Neutrophil (primary cell): ENCODE data around the gene MPZL2.

Experiments used
- H3K27ac ChIP-seq: fragments of 200-600 bp; sonication (generic); 2 replicates; pipeline ENCODE4 v1.5.1; 2016; ENCODE audit warnings: mild to moderate bottlenecking, moderate library complexity
- H3K27me3 ChIP-seq: fragments of 200-600 bp; sonication (generic); 2 replicates; pipeline ENCODE4 v1.6.0; 2016; ENCODE audit warnings: mild to moderate bottlenecking
- H3K36me3 ChIP-seq: fragments of 200-600 bp; sonication (generic); 2 replicates; pipeline ENCODE4 v1.5.1; 2017
- H3K4me1 ChIP-seq, 2 experiments: fragments of 200-600 bp in 1 of 2; sonication (generic) in 1 of 2; 1 replicate in 1 of 2; 2 replicates in 1 of 2; pipeline versions ENCODE4 v1.5.1 to v1.6.1; 2013 to 2016; ENCODE audit warnings: low read depth in 1 of 2, low read length in 1 of 2, mild to moderate bottlenecking in 1 of 2, moderate library complexity in 1 of 2; ENCODE audit not compliant: control insufficient read depth in 1 of 2, insufficient read depth in 1 of 2
- H3K4me3 ChIP-seq, 2 experiments: fragments of 200-600 bp in 1 of 2; sonication (generic) in 1 of 2; 1 replicate in 1 of 2; 2 replicates in 1 of 2; pipeline ENCODE4 v1.5.1; 2013 to 2016; ENCODE audit warnings: low read depth in 1 of 2, low read length in 1 of 2, mild to moderate bottlenecking in 1 of 2, moderate library complexity in 1 of 2
- H3K9me3 ChIP-seq: fragments of 200-600 bp; sonication (generic); 2 replicates; pipeline ENCODE4 v1.5.1; 2016
- TF ChIP-seq, protein P1 (sequence below): fragments of 200-600 bp; sonication (generic); IDR thresholded peaks from 2 replicates; pipeline ENCODE4 v1.5.1; 2016; ENCODE audit warnings: antibody characterized with exemption

The MPZL2 gene

DNA sequence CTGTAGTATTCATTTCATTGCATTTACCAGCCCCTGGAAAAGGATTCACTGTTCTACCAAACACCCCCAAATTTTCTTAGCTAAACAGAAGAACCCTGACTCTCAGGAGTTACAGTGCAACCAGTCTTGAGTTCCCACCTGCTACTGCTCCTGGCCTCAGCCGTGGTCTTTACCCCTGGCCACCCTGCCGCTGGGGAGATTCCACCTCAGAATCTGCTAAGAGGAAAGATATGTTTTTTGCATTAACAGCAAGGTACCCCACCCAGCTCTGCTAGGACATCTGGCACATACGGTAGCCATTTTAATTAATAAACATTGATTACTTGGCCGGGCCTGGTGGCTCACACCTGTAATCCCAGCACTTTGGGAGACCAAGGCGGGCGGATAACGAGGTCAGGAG is 48.3 kb downstream of the MPZL2 start:
- TF ChIP-seq, protein P1, sequence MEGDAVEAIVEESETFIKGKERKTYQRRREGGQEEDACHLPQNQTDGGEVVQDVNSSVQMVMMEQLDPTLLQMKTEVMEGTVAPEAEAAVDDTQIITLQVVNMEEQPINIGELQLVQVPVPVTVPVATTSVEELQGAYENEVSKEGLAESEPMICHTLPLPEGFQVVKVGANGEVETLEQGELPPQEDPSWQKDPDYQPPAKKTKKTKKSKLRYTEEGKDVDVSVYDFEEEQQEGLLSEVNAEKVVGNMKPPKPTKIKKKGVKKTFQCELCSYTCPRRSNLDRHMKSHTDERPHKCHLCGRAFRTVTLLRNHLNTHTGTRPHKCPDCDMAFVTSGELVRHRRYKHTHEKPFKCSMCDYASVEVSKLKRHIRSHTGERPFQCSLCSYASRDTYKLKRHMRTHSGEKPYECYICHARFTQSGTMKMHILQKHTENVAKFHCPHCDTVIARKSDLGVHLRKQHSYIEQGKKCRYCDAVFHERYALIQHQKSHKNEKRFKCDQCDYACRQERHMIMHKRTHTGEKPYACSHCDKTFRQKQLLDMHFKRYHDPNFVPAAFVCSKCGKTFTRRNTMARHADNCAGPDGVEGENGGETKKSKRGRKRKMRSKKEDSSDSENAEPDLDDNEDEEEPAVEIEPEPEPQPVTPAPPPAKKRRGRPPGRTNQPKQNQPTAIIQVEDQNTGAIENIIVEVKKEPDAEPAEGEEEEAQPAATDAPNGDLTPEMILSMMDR = no peak
- Histone ChIP-seq H3K4me1 (peaks cover 100% of the 10 kb centered on the region in 2 experiments), H3K4me3 (peak overlapping the region; percentile 63 to 77), H3K27me3 (no peaks in the 10 kb centered on the region), H3K27ac (peak overlapping the region; percentile 97), H3K9me3 (no peaks in the 10 kb centered on the region), H3K36me3 (peaks cover 56% of the 10 kb centered on the region)

- peak overlapping the region; percentile 63 to 77 for H3K4me3 ChIP-seq
- peak overlapping the region; percentile 97 for H3K27ac ChIP-seq
- H3K4me1 ChIP-seq = peaks cover 100% of the 10 kb centered on the region in 2 experiments
- H3K36me3 ChIP-seq = peaks cover 56% of the 10 kb centered on the region
- H3K27me3 ChIP-seq = no peaks in the 10 kb centered on the region
- no peaks in the 10 kb centered on the region for H3K9me3 ChIP-seq
- TF ChIP-seq, protein P1 = no peak
Measured at GRCh38 chr11:118215262-118215661, 48.8 kb downstream of the MPZL2 start.

DNA sequence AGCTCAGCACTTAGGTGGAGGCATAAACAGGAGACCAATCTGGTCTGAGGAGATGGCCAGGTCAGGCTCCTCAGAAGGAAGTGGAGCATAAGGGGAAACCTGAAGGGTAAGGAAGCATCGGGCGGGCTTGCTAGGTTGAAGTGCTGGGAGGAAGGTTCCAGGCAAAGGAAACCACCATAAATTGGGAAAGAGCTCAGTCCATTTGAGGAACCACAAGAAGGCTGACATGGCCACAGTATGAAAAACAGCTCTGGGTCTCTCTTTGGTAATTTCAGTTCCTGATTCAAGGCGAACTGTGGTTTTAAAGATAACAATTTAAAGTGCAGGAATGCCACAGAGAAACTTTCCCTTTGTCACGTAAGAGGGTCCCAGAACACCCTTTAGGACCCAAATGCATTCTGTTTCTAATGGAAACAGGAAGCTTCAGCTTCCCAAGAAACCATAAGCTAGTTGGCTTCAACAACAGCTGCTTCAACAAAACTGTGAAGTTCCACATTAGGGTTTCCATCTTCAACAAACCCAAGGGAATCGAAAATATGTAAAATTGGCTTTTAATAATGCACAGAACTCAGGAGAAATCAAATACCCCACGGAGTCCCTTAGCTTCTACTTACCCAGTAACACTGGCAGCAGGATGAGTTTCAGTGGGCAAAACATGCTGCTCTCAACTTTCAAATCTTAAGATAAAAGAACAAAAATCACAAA is 49.7 kb downstream of the MPZL2 start:
- peaks cover 100% of the 10 kb centered on the region in 2 experiments for H3K4me1 ChIP-seq

DNA sequence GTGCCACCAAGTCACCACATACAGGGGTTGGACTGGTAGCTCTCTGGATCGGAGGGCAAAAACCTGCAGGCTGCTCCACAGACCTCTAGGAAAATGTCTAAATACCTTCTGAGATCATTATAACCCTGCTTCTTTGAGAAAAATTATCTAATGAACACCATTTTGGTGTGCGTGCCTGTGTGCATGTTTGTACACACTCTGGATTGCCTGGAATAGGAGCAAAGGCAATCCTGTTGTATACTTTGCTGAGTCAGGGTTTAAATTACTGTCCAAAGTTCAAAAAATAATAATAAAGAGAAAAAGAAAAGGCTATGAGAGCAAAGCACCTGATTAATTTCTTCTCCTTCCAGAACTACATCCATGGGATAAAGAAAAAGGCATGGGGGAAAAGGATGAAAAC is 50.3 kb downstream of the MPZL2 start:
- TF ChIP-seq, protein P1 = no peak
- Histone ChIP-seq H3K36me3 (peaks cover 58% of the 10 kb centered on the region), H3K27me3 (no peaks in the 10 kb centered on the region), H3K27ac (peak overlapping the region; percentile 97), H3K4me1 (peaks cover 100% of the 10 kb centered on the region in 2 experiments), H3K4me3 (peak overlapping the region; percentile 63 to 77), H3K9me3 (no peaks in the 10 kb centered on the region)

More for the DNA sequence above, 49.7 kb downstream of the MPZL2 start:
- Histone ChIP-seq H3K4me3 (peak overlapping the region; percentile 63 to 77), H3K27ac (peak overlapping the region; percentile 97), H3K36me3 (peaks cover 56% of the 10 kb centered on the region), H3K27me3 (no peaks in the 10 kb centered on the region), H3K9me3 (no peaks in the 10 kb centered on the region)
- TF ChIP-seq, protein P1 = no peak

- Histone ChIP-seq H3K9me3 (no peaks in the 10 kb centered on the region), H3K27me3 (no peaks in the 10 kb centered on the region), H3K36me3 (peaks cover 58% of the 10 kb centered on the region), H3K4me1 (peaks cover 100% of the 10 kb centered on the region in 2 experiments), H3K4me3 (peak overlapping the region; percentile 63 to 77), H3K27ac (peak overlapping the region; percentile 97)
- TF ChIP-seq, protein P1 = no peak
Measured at GRCh38 chr11:118213201-118213600, 50.9 kb downstream of the MPZL2 start.
